HL-60 (cell line): ENCODE measurements around the gene RABGEF1.
"Not testable (repeated sequence)": the region's sequence is repeated elsewhere in the genome, so short reads cannot be mapped to it uniquely, and the experiment has no call there.

Source experiments
- DNase-seq, 2 experiments: peaks; one replicate each; pipeline ENCODE4 v3.0.0-alpha.2; 2010 to 2020; ENCODE audit warnings: low read depth in 1 of 2, low spot score in 1 of 2
- H3K27ac ChIP-seq: fragments of 250-450 bp; sonication (Bioruptor Pico); replicated peaks from 2 replicates; pipeline ENCODE4 v1.5.1; 2020; ENCODE audit warnings: mild to moderate bottlenecking, moderate library complexity
- H3K27me3 ChIP-seq: fragments of 250-450 bp; sonication (Bioruptor Pico); 2 replicates; pipeline ENCODE4 v1.5.1; 2021; ENCODE audit warnings: mild to moderate bottlenecking, moderate library complexity; ENCODE audit not compliant: insufficient read depth, poor library complexity, severe bottlenecking
- H3K4me3 ChIP-seq: replicated peaks from 2 replicates; pipeline ENCODE4 v1.5.1; 2011; ENCODE audit warnings: mild to moderate bottlenecking, control low read depth, low read length; ENCODE audit not compliant: insufficient read depth
- CTCF ChIP-seq: IDR thresholded peaks from one replicate; pipeline ENCODE4 v1.5.1; 2011; ENCODE audit warnings: low read length, control low read depth, inconsistent platforms; ENCODE audit not compliant: insufficient read depth
- GABPA ChIP-seq: IDR thresholded peaks from 2 replicates; pipeline ENCODE4 v1.6.1; 2012; ENCODE audit warnings: low read depth
- POLR2AphosphoS5 ChIP-seq: IDR thresholded peaks from 2 replicates; pipeline ENCODE4 v1.6.1; 2012; ENCODE audit warnings: low read depth
- REST ChIP-seq: IDR thresholded peaks from 2 replicates; pipeline ENCODE4 v1.6.1; 2012; ENCODE audit warnings: low read depth; ENCODE audit not compliant: insufficient replicate concordance
- SPI1 ChIP-seq: IDR thresholded peaks from 2 replicates; pipeline ENCODE4 v1.6.1; 2012; ENCODE audit warnings: low read depth, mild to moderate bottlenecking, borderline replicate concordance

Gene RABGEF1

GRCh38 chr7:66839814-66840213 is 99.3 kb downstream of the RABGEF1 start:
- Histone ChIP-seq H3K4me3 (no peak overlapping the region), H3K27ac (no peak overlapping the region), H3K27me3 (no peaks in the 10 kb centered on the region)
- TF ChIP-seq REST (no peak), GABPA (no peak), CTCF (no peak), POLR2AphosphoS5 (no peak), SPI1 (no peak)
- DNase-seq = no peak

GRCh38 chr7:66840316-66840715 is 99.8 kb downstream of the RABGEF1 start:
- no peaks in the 10 kb centered on the region for H3K27me3 ChIP-seq
- TF ChIP-seq GABPA (no peak), CTCF (no peak), REST (no peak), SPI1 (no peak), POLR2AphosphoS5 (no peak)
- no peak overlapping the region for H3K4me3 ChIP-seq
- no peak overlapping the region for H3K27ac ChIP-seq
- no peak for DNase-seq

- TF ChIP-seq SPI1 (no peak), GABPA (no peak), POLR2AphosphoS5 (no peak), REST (no peak), CTCF (no peak)
- no peak for DNase-seq
- H3K27me3 ChIP-seq = no peaks in the 10 kb centered on the region
- H3K27ac ChIP-seq = no peak overlapping the region
- no peak overlapping the region for H3K4me3 ChIP-seq
These were observed 101.4 kb downstream of the RABGEF1 start for GRCh38 chr7:66841898-66842297.

GRCh38 chr7:66843492-66843891 is 103.0 kb downstream of the RABGEF1 start:
- DNase-seq, H3K27ac ChIP-seq, H3K4me3 ChIP-seq, H3K27me3 ChIP-seq: not testable (repeated sequence)
